ENCODE data around the gene DUSP21.

DNA sequence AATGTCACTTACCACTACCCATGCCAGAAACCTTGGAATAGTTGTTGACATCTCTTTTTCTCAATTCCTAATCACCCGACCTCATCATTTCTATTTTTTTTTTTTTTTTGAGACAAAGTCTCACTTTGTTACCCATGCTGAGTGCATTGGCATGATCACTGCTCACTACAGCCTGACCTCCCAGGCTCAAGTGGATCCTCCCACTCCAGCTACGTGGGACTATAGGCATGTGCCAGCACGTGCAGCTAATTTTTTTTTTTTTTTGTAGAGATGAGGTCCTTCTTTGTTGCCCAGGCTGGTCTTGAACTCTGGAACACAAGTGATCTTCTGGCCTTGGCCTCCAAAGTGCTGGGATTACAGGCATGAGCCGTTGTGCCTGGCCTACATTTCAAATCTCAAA lies 41.1 kb downstream of the DUSP21 start:
- no peak for TF ChIP-seq POLR2AphosphoS5 (IDR thresholded peaks at IDR 0.05)
- TF ChIP-seq, protein P1, sequence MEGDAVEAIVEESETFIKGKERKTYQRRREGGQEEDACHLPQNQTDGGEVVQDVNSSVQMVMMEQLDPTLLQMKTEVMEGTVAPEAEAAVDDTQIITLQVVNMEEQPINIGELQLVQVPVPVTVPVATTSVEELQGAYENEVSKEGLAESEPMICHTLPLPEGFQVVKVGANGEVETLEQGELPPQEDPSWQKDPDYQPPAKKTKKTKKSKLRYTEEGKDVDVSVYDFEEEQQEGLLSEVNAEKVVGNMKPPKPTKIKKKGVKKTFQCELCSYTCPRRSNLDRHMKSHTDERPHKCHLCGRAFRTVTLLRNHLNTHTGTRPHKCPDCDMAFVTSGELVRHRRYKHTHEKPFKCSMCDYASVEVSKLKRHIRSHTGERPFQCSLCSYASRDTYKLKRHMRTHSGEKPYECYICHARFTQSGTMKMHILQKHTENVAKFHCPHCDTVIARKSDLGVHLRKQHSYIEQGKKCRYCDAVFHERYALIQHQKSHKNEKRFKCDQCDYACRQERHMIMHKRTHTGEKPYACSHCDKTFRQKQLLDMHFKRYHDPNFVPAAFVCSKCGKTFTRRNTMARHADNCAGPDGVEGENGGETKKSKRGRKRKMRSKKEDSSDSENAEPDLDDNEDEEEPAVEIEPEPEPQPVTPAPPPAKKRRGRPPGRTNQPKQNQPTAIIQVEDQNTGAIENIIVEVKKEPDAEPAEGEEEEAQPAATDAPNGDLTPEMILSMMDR (IDR thresholded peaks at IDR 0.05): no peak
- no peak for TF ChIP-seq EP300 (IDR thresholded peaks at IDR 0.05)

Measured in upper lobe of left lung (tissue), 4 donors.